Measurements from ENCODE around the gene NEUROG2.

Gene NEUROG2

GRCh38 chr4:112472318-112472717 is 43.7 kb downstream of the NEUROG2 start:
- no peak for DNase-seq
